GM21381 (cell line): ENCODE measurements around the gene GPATCH1.
"Not testable (repeated sequence)": the region's sequence is repeated elsewhere in the genome, so short reads cannot be mapped to it uniquely, and the experiment has no call there.

Experiments
- ATAC-seq: cut with Tn5 transposase; IDR thresholded peaks from one replicate; pipeline ENCODE4 v1.9.1; 2021; ENCODE audit warnings: mild to moderate bottlenecking, moderate library complexity; ENCODE audit not compliant: unreplicated experiment

GPATCH1 gene

GRCh38 chr19:33111587-33111986 lies 30.6 kb downstream of the GPATCH1 start:
- ATAC-seq = no peak

GRCh38 chr19:33114312-33114711 lies 33.3 kb downstream of the GPATCH1 start:
- no peak for ATAC-seq

- ATAC-seq = no peak
These were observed 36.5 kb downstream of the GPATCH1 start for GRCh38 chr19:33117501-33117900.

- ATAC-seq = no peak
These were observed 37.7 kb downstream of the GPATCH1 start for GRCh38 chr19:33118643-33119042.

GRCh38 chr19:33124207-33125098 lies 43.5 kb downstream of the GPATCH1 start:
- no peak for ATAC-seq

GRCh38 chr19:33125929-33126388 lies 45.0 kb downstream of the GPATCH1 start:
- no peak for ATAC-seq

- ATAC-seq = not testable (repeated sequence)
These were observed 45.7 kb downstream of the GPATCH1 start for GRCh38 chr19:33126712-33127111.

GRCh38 chr19:33129901-33130300 lies 48.9 kb downstream of the GPATCH1 start:
- ATAC-seq = no peak

- ATAC-seq = no peak
These were observed 49.5 kb downstream of the GPATCH1 start for GRCh38 chr19:33130433-33130832.

- ATAC-seq = no peak
These were observed 51.0 kb downstream of the GPATCH1 start, which contains the start of gene WDR88 for GRCh38 chr19:33132021-33132420. WDR88 (plus strand) TSS chr19:33132114; CDS start chr19:33132170, 56 bp downstream.

- ATAC-seq = no peak
These were observed 51.4 kb downstream of the GPATCH1 start for GRCh38 chr19:33132425-33132824.

GRCh38 chr19:33133438-33134031 lies 52.6 kb downstream of the GPATCH1 start:
- ATAC-seq = no peak

GRCh38 chr19:33134571-33135041 lies 53.6 kb downstream of the GPATCH1 start:
- no peak for ATAC-seq

- no peak for ATAC-seq
These were observed 58.2 kb downstream of the GPATCH1 start for GRCh38 chr19:33139165-33139564.

GRCh38 chr19:33143897-33144405 lies 63.0 kb downstream of the GPATCH1 start:
- ATAC-seq = peak; percentile 60

GRCh38 chr19:33146209-33146608 lies 65.2 kb downstream of the GPATCH1 start:
- no peak for ATAC-seq

- no peak for ATAC-seq
These were observed 66.6 kb downstream of the GPATCH1 start for GRCh38 chr19:33147538-33147937.

GRCh38 chr19:33150852-33151518 lies 70.0 kb downstream of the GPATCH1 start:
- no peak for ATAC-seq

GRCh38 chr19:33152176-33152575 lies 71.2 kb downstream of the GPATCH1 start:
- ATAC-seq = no peak

- not testable (repeated sequence) for ATAC-seq
These were observed 71.6 kb downstream of the GPATCH1 start for GRCh38 chr19:33152625-33153024.

GRCh38 chr19:33154313-33154712 lies 73.3 kb downstream of the GPATCH1 start:
- ATAC-seq = not testable (repeated sequence)
